ENCODE measurements around the gene CENPC.

CENPC gene

GRCh38 chr4:67520141-67520540 is 25.2 kb downstream of the CENPC start:
- DNase-seq (ENCODE audit: low read depth): no peak
- no peak overlapping the region for H3K4me3 ChIP-seq (ENCODE audit: low read depth, low read length)
- no peak for TF ChIP-seq CTCF (IDR thresholded peaks at IDR 0.05; ENCODE audit: low read depth, low read length)
- no peak for TF ChIP-seq MYC (IDR thresholded peaks at IDR 0.05; ENCODE audit: low read depth, low read length)
- TF ChIP-seq, protein P1, sequence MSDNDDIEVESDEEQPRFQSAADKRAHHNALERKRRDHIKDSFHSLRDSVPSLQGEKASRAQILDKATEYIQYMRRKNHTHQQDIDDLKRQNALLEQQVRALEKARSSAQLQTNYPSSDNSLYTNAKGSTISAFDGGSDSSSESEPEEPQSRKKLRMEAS (IDR thresholded peaks at IDR 0.05; ENCODE audit: low read depth, low read length): no peak
- no peak for TF ChIP-seq POLR2A (IDR thresholded peaks at IDR 0.05; ENCODE audit: extremely low read depth, insufficient read length)

- H3K4me3 ChIP-seq (ENCODE audit: low read depth, low read length): no peak overlapping the region
- no peak for TF ChIP-seq CTCF (IDR thresholded peaks at IDR 0.05; ENCODE audit: low read depth, low read length)
- TF ChIP-seq, protein P1 (IDR thresholded peaks at IDR 0.05; ENCODE audit: low read depth, low read length): no peak
- no peak for TF ChIP-seq MYC (IDR thresholded peaks at IDR 0.05; ENCODE audit: low read depth, low read length)
- no peak for TF ChIP-seq POLR2A (IDR thresholded peaks at IDR 0.05; ENCODE audit: extremely low read depth, insufficient read length)
- no peak for DNase-seq (ENCODE audit: low read depth)
Observed at GRCh38 chr4:67512501-67512900, 32.8 kb downstream of the CENPC start.

GRCh38 chr4:67500373-67500772 is 44.9 kb downstream of the CENPC start:
- TF ChIP-seq MYC (IDR thresholded peaks at IDR 0.05; ENCODE audit: low read depth, low read length) (no peak), CTCF (IDR thresholded peaks at IDR 0.05; ENCODE audit: low read depth, low read length) (no peak), POLR2A (IDR thresholded peaks at IDR 0.05; ENCODE audit: extremely low read depth, insufficient read length) (no peak)
- TF ChIP-seq, protein P1 (IDR thresholded peaks at IDR 0.05; ENCODE audit: low read depth, low read length): no peak
- no peak overlapping the region for H3K4me3 ChIP-seq (ENCODE audit: low read depth, low read length)
- DNase-seq (ENCODE audit: low read depth): no peak

DNA sequence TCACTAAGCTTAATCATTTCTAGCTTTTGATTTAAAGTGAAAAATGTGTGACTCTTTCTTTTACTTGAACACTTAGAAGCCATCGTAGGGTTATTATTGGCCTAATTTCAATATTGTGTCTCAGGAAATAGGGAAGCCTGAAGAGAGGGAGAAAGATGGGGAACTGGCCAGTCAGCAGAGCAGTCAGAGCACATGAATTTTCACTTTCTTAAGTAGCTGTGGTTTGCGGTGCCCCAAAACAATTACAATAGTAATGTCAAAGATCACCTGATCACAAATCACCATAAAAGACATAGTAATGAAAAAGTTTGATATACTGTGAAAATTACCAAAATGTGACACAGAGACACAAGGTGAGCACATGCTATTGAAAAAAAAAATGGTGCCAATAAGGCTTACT is 45.5 kb downstream of the CENPC start:
- DNase-seq (ENCODE audit: low read depth): no peak
- no peak for TF ChIP-seq POLR2A (IDR thresholded peaks at IDR 0.05; ENCODE audit: extremely low read depth, insufficient read length)
- TF ChIP-seq MYC (IDR thresholded peaks at IDR 0.05; ENCODE audit: low read depth, low read length): no peak
- TF ChIP-seq, protein P1 (IDR thresholded peaks at IDR 0.05; ENCODE audit: low read depth, low read length): no peak
- TF ChIP-seq CTCF (IDR thresholded peaks at IDR 0.05; ENCODE audit: low read depth, low read length): no peak
- H3K4me3 ChIP-seq (ENCODE audit: low read depth, low read length): no peak overlapping the region

DNA sequence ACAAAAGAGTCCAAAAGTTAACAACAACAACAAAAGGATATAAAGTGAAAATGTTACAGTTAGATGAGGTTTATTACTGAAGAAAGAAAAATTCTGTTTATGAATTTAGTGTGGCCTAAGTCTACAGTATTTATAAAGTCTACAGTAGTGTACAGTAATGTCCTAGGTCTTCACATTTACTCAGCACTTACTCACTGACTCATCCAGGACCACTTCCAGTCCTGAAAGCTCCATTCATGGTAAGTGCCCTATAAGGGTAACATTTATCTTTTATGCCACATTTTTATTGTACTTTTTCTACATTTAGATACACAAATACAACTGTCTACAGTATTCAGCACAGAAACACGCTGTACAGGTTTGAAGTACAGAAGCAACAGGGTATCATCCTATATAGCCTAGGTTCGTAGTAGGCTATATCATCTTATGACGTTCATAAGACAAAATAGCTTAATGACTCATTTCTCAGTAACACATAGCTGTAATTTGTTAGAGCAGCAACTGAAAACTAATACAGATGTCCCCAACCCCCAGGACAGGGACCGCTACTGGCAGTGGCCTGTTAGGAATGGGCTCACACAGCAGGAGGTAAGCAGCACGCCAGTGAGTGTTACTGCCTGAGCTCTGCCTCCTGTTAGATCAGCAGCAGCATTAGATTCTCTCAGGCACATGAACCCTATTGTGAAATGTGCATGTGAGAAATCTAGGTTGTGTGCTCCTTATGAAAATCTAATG is 61.3 kb downstream of the CENPC start:
- no peak for DNase-seq (ENCODE audit: low read depth)
- TF ChIP-seq MYC (IDR thresholded peaks at IDR 0.05; ENCODE audit: low read depth, low read length): no peak
- H3K4me3 ChIP-seq (ENCODE audit: low read depth, low read length): no peak overlapping the region

DNA sequence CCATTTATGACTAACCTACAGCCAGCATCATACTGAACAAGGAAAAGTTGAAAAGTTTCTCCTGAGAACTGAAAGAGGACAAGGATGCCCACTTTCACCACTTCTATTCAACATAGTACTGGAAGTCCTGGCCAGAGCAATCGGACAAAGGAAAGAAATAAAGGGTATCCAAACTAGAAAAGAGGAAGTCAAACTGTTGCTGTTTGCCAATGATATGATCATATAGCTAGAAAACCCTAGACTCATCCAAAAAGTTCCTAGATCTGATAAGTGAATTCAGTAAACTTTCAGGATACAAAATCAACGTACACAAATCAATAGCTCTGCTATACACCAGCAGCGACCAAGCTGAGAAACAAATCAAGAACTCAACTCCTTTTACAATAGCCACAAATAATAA is 64.5 kb downstream of the CENPC start:
- DNase-seq (ENCODE audit: low read depth): no peak
- TF ChIP-seq, protein P1 (IDR thresholded peaks at IDR 0.05; ENCODE audit: low read depth, low read length): no peak
- no peak for TF ChIP-seq MYC (IDR thresholded peaks at IDR 0.05; ENCODE audit: low read depth, low read length)
- no peak for TF ChIP-seq POLR2A (IDR thresholded peaks at IDR 0.05; ENCODE audit: extremely low read depth, insufficient read length)
- no peak for TF ChIP-seq CTCF (IDR thresholded peaks at IDR 0.05; ENCODE audit: low read depth, low read length)
- H3K4me3 ChIP-seq (ENCODE audit: low read depth, low read length): no peak overlapping the region

Data from NB4 (cell line).